Measurements from ENCODE around the gene TGM1. TPM values are rescaled to one million over a fixed set of nuclear protein-coding genes. Genes with fewer than 3 reads are reported as not detected.
"Not testable (repeated sequence)": the region's sequence is repeated elsewhere in the genome, so short reads cannot be mapped to it uniquely, and the experiment has no call there.

Gene TGM1
- total RNA-seq, 2 donors from 2014 or later, result 0.40 to 3.9 TPM

DNA sequence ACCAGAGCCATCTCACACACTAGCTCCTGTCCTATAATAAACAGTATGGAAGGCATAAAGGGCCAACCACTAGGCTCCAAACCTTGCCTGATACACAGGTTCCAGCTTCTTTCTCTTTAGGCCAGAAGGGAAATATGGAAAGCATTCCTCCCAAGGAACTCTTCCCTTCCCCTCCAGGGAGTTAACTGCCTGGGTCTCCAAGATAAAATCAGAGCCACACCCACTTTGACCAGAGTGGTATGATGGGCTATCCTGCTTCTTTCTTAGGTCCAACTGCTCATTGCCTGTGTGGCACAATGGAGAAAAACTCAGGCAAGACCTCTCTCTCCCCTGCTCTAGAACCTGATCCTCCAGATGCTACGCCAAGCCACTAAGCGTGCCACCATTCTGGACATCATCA is 55.4 kb downstream of the TGM1 start:
- intact Hi-C loops (cut with DNase I), result no loop called here
- H3K4me1 ChIP-seq, result no peaks in the 10 kb centered on the region
- DNase-seq, result no peak
- TF ChIP-seq, protein P1, sequence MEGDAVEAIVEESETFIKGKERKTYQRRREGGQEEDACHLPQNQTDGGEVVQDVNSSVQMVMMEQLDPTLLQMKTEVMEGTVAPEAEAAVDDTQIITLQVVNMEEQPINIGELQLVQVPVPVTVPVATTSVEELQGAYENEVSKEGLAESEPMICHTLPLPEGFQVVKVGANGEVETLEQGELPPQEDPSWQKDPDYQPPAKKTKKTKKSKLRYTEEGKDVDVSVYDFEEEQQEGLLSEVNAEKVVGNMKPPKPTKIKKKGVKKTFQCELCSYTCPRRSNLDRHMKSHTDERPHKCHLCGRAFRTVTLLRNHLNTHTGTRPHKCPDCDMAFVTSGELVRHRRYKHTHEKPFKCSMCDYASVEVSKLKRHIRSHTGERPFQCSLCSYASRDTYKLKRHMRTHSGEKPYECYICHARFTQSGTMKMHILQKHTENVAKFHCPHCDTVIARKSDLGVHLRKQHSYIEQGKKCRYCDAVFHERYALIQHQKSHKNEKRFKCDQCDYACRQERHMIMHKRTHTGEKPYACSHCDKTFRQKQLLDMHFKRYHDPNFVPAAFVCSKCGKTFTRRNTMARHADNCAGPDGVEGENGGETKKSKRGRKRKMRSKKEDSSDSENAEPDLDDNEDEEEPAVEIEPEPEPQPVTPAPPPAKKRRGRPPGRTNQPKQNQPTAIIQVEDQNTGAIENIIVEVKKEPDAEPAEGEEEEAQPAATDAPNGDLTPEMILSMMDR (IDR thresholded peaks at IDR 0.05), result no peak
- no peaks in the 10 kb centered on the region for H3K9me3 ChIP-seq
- H3K4me3 ChIP-seq, result no peak overlapping the region
- H3K27me3 ChIP-seq, result no peaks in the 10 kb centered on the region
- no peaks in the 10 kb centered on the region for H3K36me3 ChIP-seq
- no peak overlapping the region for H3K9ac ChIP-seq (ENCODE audit: low read depth in 2 of 2, low read length in 2 of 2)
- H3K27ac ChIP-seq, result no peak overlapping the region

DNA sequence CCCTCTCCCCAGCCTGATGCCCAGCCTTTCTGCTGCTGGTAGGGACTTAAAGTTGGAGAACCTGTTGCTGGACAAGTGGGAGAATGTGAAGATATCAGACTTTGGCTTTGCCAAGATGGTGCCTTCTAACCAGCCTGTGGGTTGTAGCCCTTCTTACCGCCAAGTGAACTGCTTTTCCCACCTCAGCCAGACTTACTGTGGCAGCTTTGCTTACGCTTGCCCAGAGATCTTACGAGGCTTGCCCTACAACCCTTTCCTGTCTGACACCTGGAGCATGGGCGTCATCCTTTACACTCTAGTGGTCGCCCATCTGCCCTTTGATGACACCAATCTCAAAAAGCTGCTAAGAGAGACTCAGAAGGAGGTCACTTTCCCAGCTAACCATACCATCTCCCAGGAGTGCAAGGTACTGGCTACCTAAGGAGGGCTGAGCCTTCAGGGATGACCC is 55.8 kb downstream of the TGM1 start:
- no peak overlapping the region for H3K27ac ChIP-seq
- H3K27me3 ChIP-seq, result no peaks in the 10 kb centered on the region
- no peak overlapping the region for H3K9ac ChIP-seq (ENCODE audit: low read depth in 2 of 2, low read length in 2 of 2)
- no peaks in the 10 kb centered on the region for H3K9me3 ChIP-seq
- H3K36me3 ChIP-seq, result no peaks in the 10 kb centered on the region
- H3K4me1 ChIP-seq, result no peaks in the 10 kb centered on the region
- intact Hi-C loops (cut with DNase I), result no loop called here
- DNase-seq, result no peak
- TF ChIP-seq, protein P1 (IDR thresholded peaks at IDR 0.05), result no peak
- H3K4me3 ChIP-seq, result no peak overlapping the region

GRCh38 chr14:24206260-24207103 is 56.5 kb downstream of the TGM1 start:
- no peaks in the 10 kb centered on the region for H3K4me1 ChIP-seq
- no peak for DNase-seq
- H3K4me3 ChIP-seq, result no peak overlapping the region
- TF ChIP-seq, protein P1 (IDR thresholded peaks at IDR 0.05), result no peak
- no peaks in the 10 kb centered on the region for H3K36me3 ChIP-seq
- no peaks in the 10 kb centered on the region for H3K27me3 ChIP-seq
- H3K27ac ChIP-seq, result no peak overlapping the region
- H3K9me3 ChIP-seq, result no peaks in the 10 kb centered on the region
- intact Hi-C loops (cut with DNase I), result no loop called here
- no peak overlapping the region for H3K9ac ChIP-seq (ENCODE audit: low read depth in 2 of 2, low read length in 2 of 2)

DNA sequence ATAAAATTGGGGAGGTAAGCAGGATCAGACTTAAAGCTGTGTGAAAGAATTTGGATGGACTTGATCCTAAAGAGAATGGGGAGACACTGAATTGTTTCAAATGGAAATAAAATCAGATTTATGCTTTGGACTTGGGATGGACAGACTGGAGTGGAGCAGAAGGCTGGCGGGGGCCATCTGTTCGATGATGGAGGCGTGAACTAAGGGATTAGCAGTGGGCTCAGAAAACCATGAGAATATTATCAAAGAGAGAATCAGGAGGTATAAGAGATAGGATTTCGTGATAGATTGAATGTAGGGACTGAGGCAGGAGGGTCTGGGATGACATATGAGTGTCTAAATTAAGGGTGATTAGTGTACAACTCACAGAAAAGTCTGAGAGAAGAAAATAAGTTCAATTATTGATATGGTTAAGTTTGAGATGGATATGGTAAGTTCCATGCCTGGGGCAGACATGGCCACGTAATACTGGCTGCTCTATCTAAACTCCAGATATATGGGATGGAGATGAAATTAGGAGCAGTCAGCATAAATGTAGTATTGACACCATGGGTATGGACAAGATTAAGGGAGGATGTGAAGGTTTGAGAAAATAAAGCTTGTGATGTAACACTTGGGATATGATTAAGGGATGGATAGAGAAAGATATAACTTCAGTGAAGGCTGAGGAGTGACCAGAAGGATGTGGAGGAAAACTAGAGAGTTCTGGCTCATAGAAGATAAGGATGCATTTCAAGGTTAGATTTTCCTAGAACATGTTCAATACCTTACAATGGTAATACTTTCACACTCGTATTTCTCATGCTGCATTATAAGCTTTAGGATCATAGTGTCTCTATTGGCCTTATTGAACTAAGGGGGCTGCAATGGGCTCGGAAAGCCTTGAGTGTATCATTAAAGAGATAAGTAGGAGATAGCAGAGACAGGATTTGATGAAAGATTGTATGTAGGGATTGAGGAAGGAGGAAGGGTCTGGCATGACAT is 58.5 kb downstream of the TGM1 start:
- H3K36me3 ChIP-seq, result no peaks in the 10 kb centered on the region
- H3K9ac ChIP-seq (ENCODE audit: low read depth in 2 of 2, low read length in 2 of 2), result no peak overlapping the region
- no peaks in the 10 kb centered on the region for H3K4me1 ChIP-seq
- H3K9me3 ChIP-seq, result no peaks in the 10 kb centered on the region
- intact Hi-C loops (cut with DNase I), result no loop called here
- no peak overlapping the region for H3K27ac ChIP-seq
- DNase-seq, result no peak
- TF ChIP-seq, protein P1 (IDR thresholded peaks at IDR 0.05), result no peak
- H3K4me3 ChIP-seq, result no peak overlapping the region
- no peaks in the 10 kb centered on the region for H3K27me3 ChIP-seq

DNA sequence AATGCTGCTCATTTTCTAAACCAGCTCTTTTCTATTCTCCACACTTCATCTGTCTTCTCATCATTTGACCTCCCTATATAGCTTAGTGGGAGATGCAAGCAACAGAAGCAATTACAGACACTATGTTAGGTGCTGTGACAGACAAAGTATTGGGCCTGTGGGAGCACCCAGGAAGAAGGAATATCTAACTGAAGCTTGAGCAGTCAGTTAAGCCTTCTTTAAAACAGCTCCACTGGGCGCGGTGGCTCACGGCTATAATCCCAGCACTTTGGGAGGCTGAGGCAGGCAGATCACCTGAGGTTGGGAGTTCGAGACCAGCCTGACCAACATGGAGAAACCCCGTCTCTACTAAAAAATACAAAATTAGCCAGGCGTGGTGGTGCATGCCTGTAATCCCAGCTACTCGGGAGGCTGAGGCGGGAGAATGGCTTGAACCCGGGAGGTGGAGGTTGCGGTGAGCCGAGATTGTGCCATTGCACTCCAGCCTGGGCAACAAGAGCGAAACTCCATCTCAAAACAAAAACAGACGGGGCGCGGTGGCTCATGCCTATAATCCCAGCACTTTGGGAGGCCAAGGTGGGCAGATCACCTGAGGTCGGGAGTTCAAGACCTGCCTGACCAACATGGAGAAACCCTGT is 59.6 kb downstream of the TGM1 start:
- intact Hi-C loops (cut with DNase I); H3K9me3 ChIP-seq; H3K4me1 ChIP-seq; H3K9ac ChIP-seq (ENCODE audit: low read depth in 2 of 2, low read length in 2 of 2); H3K4me3 ChIP-seq; DNase-seq; H3K27ac ChIP-seq; H3K36me3 ChIP-seq; H3K27me3 ChIP-seq: not testable (repeated sequence)

DNA sequence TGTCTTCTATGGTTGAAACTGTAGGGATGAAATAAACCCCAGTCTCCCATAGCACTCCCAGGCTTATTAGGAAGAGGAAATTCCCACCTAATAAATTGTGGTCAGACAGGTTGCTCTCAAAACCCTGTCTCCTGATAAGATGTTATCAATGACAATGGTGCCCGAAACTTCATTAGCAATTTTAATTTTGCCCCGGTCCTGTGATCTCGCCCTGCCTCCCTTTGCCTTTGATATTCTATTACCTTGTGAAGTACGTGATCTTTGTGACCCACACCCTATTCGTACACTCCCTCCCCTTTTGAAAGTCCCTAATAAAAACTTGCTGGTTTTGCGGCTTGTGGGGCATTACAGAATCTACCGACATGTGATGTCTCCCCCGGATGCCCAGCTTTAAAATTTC is 60.4 kb downstream of the TGM1 start:
- H3K27me3 ChIP-seq; H3K9me3 ChIP-seq; H3K4me1 ChIP-seq; H3K36me3 ChIP-seq; DNase-seq; intact Hi-C loops (cut with DNase I); H3K27ac ChIP-seq; H3K9ac ChIP-seq (ENCODE audit: low read depth in 2 of 2, low read length in 2 of 2); H3K4me3 ChIP-seq: not testable (repeated sequence)
